Right lobe of liver (tissue), 6 donors: ENCODE measurements around the gene IRX4. TPM values are rescaled to one million over a fixed set of nuclear protein-coding genes. Genes with fewer than 3 reads are reported as not detected.
"Not testable (repeated sequence)": the region's sequence is repeated elsewhere in the genome, so short reads cannot be mapped to it uniquely, and the experiment has no call there.

ENCODE experiments used
- ATAC-seq, 4 donors: fragments of 200-7000 bp; cut with Tn5 transposase; one replicate each; pipeline ENCODE4 v1.9.1; 2020; ENCODE audit warnings: mild to moderate bottlenecking in 4 of 4, moderate library complexity in 4 of 4
- DNase-seq, 3 donors: peaks; one replicate each; pipeline ENCODE4 v3.0.0-alpha.2; 2020
- H3K27ac ChIP-seq, 3 donors: fragments of 200-600 bp; one replicate each; pipeline ENCODE4 v1.8.0; 2022
- H3K27me3 ChIP-seq, 2 donors: fragments of 200-600 bp; one replicate each; pipeline ENCODE4 v1.8.0; 2022
- H3K36me3 ChIP-seq, 4 donors: fragments of 200-600 bp; sonication (generic) in 1 of 4; one replicate each; pipeline versions ENCODE4 v1.5.1 to v1.8.0; 2017 to 2022; ENCODE audit warnings: control low read depth in 1 of 4
- H3K4me1 ChIP-seq, 4 donors: fragments of 200-600 bp; sonication (generic) in 1 of 4; one replicate each; pipeline versions ENCODE4 v1.5.1 to v1.8.0; 2017 to 2022; ENCODE audit warnings: control low read depth in 1 of 4
- H3K4me3 ChIP-seq, 3 donors: fragments of 200-600 bp; one replicate each; pipeline ENCODE4 v1.8.0; 2022
- H3K9me3 ChIP-seq, 4 donors: fragments of 200-600 bp; sonication (generic) in 1 of 4; one replicate each; pipeline versions ENCODE4 v1.5.1 to v1.8.0; 2017 to 2022; ENCODE audit warnings: control low read depth in 1 of 4
- CTCF ChIP-seq, 4 donors: fragments of 200-600 bp in 3 of 4; fragments of 450-650 bp in 1 of 4; IDR thresholded peaks; one replicate each; pipeline versions ENCODE4 v1.5.1 to v1.8.0; 2016 to 2022; ENCODE audit warnings: antibody characterized with exemption in 4 of 4, mild to moderate bottlenecking in 2 of 4
- POLR2A ChIP-seq: fragments of 450-650 bp; IDR thresholded peaks from one replicate; pipeline ENCODE4 v1.6.1; 2017; ENCODE audit warnings: antibody characterized with exemption, mild to moderate bottlenecking
- WGBS: methylation state at CpG from one replicate; pipeline ENCODE4 v1.1.6; 2018; ENCODE audit warnings: low coverage, low lambda C conversion rate; ENCODE audit not compliant: insufficient coverage; ENCODE audit errors: missing lambda C conversion rate; 5-methylcytosine and 5-hydroxymethylcytosine counted together
- intact Hi-C, 2 donors: fragments of 100-400 bp; cut with DNase I; formaldehyde crosslinking; loops; one replicate each; pipeline versions ENCODE4 v1.11.2 to v1.14.1; 2022
- total RNA-seq, 6 experiments: library from RNA; depleted of rRNA in 2 of 6; stranded (reverse); fragments of >200 nt in 2 of 6; fragmentation: NEBNext Ultra II Directional in 3 of 6; extraction: Animal tissue kit (Norgen Biotek cat#: 25700) in 3 of 6; gene quantifications; one replicate each; pipeline versions ENCODE4 v1.1.0 to v1.2.4, GENCODE V29; 2016 to 2023
- donor health status: DM: no; HTN: yes; CAD: no.
- donor health status: DM: no; HTN: no; CAD: no.
- donor health status: DM: no; HTN: no; CAD: no.
- donor health status: DM: no; HTN: yes; CAD: no.
- donor health status: DM: no; HTN: yes; CAD: no.

The IRX4 gene
- total RNA-seq, 6 experiments from 2014 or later: not detected

- Histone ChIP-seq H3K36me3 (no peaks in the 10 kb centered on the region), H3K9me3 (no peaks in the 10 kb centered on the region), H3K4me1 (no peaks in the 10 kb centered on the region), H3K27me3 (peaks cover 0 to 4% of the 10 kb centered on the region in 2 donors), H3K4me3 (no peak overlapping the region), H3K27ac (no peak overlapping the region)
- DNase-seq (peak in 1 of 3 donors; percentile 49), ATAC-seq (no peak)
- TF ChIP-seq CTCF (IDR thresholded peaks at IDR 0.05) (no peak), POLR2A (no peak)
- WGBS: 36% methylated on average over 5 of the region's 10 CpGs
- intact Hi-C loops: no loop called here
Measured at GRCh38 chr5:1847056-1847455, 35.7 kb downstream of the IRX4 start.

GRCh38 chr5:1846583-1846982 is 36.1 kb downstream of the IRX4 start:
- ATAC-seq (no peak), DNase-seq (peak in 1 of 3 donors; percentile 39)
- Histone ChIP-seq H3K4me3 (no peak overlapping the region), H3K27me3 (peaks cover 0 to 4% of the 10 kb centered on the region in 2 donors), H3K27ac (no peak overlapping the region), H3K36me3 (no peaks in the 10 kb centered on the region), H3K4me1 (no peaks in the 10 kb centered on the region), H3K9me3 (no peaks in the 10 kb centered on the region)
- WGBS: 82% methylated on average over 3 of the region's 13 CpGs
- TF ChIP-seq POLR2A: no peak
- TF ChIP-seq CTCF (IDR thresholded peaks at IDR 0.05): no peak
- intact Hi-C loops: no loop called here

GRCh38 chr5:1845696-1846095 is 37.0 kb downstream of the IRX4 start:
- intact Hi-C loops: no loop called here
- DNase-seq (no peak), ATAC-seq (no peak)
- TF ChIP-seq POLR2A (no peak), CTCF (IDR thresholded peaks at IDR 0.05) (no peak)
- WGBS: 28% methylated on average over 1 of the region's 1 CpG
- H3K27me3 ChIP-seq: peaks cover 0 to 1% of the 10 kb centered on the region in 2 donors
- no peaks in the 10 kb centered on the region for H3K36me3 ChIP-seq
- H3K4me3 ChIP-seq: no peak overlapping the region
- H3K9me3 ChIP-seq: no peaks in the 10 kb centered on the region
- H3K27ac ChIP-seq: no peak overlapping the region
- no peaks in the 10 kb centered on the region for H3K4me1 ChIP-seq

- DNase-seq (no peak), ATAC-seq (no peak)
- WGBS: 96% methylated on average over 5 of the region's 5 CpGs
- intact Hi-C loops: no loop called here
- no peak for TF ChIP-seq CTCF (IDR thresholded peaks at IDR 0.05)
- TF ChIP-seq POLR2A: no peak
- no peaks in the 10 kb centered on the region for H3K4me1 ChIP-seq
- no peak overlapping the region for H3K27ac ChIP-seq
- no peak overlapping the region for H3K4me3 ChIP-seq
- H3K27me3 ChIP-seq: no peaks in the 10 kb centered on the region
- no peaks in the 10 kb centered on the region for H3K9me3 ChIP-seq
- no peaks in the 10 kb centered on the region for H3K36me3 ChIP-seq
Measured at GRCh38 chr5:1844708-1845436, 37.9 kb downstream of the IRX4 start.

GRCh38 chr5:1843761-1844160 is 39.0 kb downstream of the IRX4 start:
- H3K27me3 ChIP-seq, intact Hi-C loops, ATAC-seq, DNase-seq, H3K4me1 ChIP-seq, H3K4me3 ChIP-seq, H3K9me3 ChIP-seq, H3K27ac ChIP-seq, H3K36me3 ChIP-seq: not testable (repeated sequence)
- 76% methylated on average over 7 of the region's 10 CpGs for WGBS
